GM12873 (cell line): Measurements from ENCODE around the gene TOP1.

ENCODE experiments used
- TF ChIP-seq, protein P1 (sequence below): IDR thresholded peaks from 2 replicates; pipeline ENCODE4 v1.5.1; 2012; ENCODE audit warnings: low read depth, mild to moderate bottlenecking, moderate library complexity, low read length, control low read depth; ENCODE audit not compliant: insufficient read depth; ENCODE audit errors: missing control alignments

TOP1 gene

GRCh38 chr20:41145317-41145716 lies 116.7 kb downstream of the TOP1 start:
- TF ChIP-seq, protein P1, sequence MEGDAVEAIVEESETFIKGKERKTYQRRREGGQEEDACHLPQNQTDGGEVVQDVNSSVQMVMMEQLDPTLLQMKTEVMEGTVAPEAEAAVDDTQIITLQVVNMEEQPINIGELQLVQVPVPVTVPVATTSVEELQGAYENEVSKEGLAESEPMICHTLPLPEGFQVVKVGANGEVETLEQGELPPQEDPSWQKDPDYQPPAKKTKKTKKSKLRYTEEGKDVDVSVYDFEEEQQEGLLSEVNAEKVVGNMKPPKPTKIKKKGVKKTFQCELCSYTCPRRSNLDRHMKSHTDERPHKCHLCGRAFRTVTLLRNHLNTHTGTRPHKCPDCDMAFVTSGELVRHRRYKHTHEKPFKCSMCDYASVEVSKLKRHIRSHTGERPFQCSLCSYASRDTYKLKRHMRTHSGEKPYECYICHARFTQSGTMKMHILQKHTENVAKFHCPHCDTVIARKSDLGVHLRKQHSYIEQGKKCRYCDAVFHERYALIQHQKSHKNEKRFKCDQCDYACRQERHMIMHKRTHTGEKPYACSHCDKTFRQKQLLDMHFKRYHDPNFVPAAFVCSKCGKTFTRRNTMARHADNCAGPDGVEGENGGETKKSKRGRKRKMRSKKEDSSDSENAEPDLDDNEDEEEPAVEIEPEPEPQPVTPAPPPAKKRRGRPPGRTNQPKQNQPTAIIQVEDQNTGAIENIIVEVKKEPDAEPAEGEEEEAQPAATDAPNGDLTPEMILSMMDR: no peak

DNA sequence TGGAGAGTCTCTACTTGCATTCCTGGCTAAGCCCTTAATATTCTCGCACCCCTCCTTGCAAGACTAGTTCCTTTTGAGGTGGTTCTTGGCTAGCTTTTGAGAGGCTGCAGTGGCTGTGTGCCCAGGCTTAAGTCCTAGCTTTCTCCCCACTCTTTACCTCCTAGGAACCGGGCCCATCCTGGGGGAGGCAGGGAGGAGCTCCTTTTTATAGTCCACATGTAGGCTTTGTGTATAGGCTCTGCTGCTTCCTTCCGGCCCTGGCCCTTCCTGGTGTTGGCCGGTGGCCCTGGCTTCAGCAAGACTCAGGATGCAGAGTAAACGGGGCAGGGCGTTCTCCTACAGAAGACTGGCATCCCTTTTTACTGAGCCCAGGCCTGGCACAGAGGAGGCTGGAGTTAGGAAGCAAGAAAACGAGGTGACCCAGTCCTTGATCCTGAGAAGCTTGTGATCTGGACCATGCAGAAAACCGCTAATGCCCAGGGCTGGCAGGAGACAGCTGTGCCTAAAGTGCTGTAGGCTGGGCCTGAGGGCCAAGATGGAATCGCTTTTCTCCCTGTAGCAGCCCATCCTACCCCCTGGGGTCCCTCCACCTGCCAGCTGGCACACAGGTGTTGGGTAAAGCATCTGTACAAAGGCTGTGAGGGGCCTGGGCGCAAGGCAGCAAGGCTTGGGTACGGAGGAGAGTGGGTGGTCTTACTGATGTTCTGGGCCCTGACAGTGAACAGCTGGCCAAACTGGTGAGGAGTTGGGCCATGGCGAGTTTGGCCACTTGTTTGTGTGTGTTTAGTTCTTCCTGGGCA lies 117.4 kb downstream of the TOP1 start:
- TF ChIP-seq, protein P1: no peak

GRCh38 chr20:41147767-41148191 lies 119.2 kb downstream of the TOP1 start:
- TF ChIP-seq, protein P1: no peak

GRCh38 chr20:41148942-41149341 lies 120.3 kb downstream of the TOP1 start:
- TF ChIP-seq, protein P1: no peak

- TF ChIP-seq, protein P1: no peak
These were observed 122.0 kb downstream of the TOP1 start for GRCh38 chr20:41150664-41151063.

GRCh38 chr20:41151134-41151869 lies 122.7 kb downstream of the TOP1 start:
- TF ChIP-seq, protein P1: no peak

- TF ChIP-seq, protein P1: no peak
These were observed 123.6 kb downstream of the TOP1 start for GRCh38 chr20:41152108-41152757.
